Nephron progenitor cell (in vitro differentiated cells): Measurements from ENCODE around the gene CRIP3.

Experiments
- DNase-seq: peaks from one replicate; pipeline ENCODE4 v3.0.0; 2021
- H3K27ac Mint-ChIP-seq: 2 replicates; pipeline ENCODE4 v1.8.0; 2021; ENCODE audit warnings: mild to moderate bottlenecking, moderate library complexity, mixed read lengths
- H3K27me3 Mint-ChIP-seq: 2 replicates; pipeline ENCODE4 v1.8.0; 2021; ENCODE audit warnings: mild to moderate bottlenecking, low read depth, mixed read lengths; ENCODE audit not compliant: poor library complexity
- H3K36me3 Mint-ChIP-seq: 2 replicates; pipeline ENCODE4 v1.8.0; 2021; ENCODE audit warnings: low read depth, mixed read lengths
- H3K4me1 Mint-ChIP-seq: 2 replicates; pipeline ENCODE4 v1.8.0; 2021; ENCODE audit warnings: mixed read lengths
- H3K4me3 Mint-ChIP-seq: 2 replicates; pipeline ENCODE4 v1.8.0; 2021; ENCODE audit warnings: mild to moderate bottlenecking, moderate library complexity, mixed read lengths
- H3K9me3 Mint-ChIP-seq: 2 replicates; pipeline ENCODE4 v1.8.0; 2021; ENCODE audit warnings: mild to moderate bottlenecking, moderate library complexity, mixed read lengths
- CTCF ChIP-seq: fragments of 200-600 bp; sonication (generic); IDR thresholded peaks from 2 replicates; pipeline ENCODE4 v1.5.0; 2021; ENCODE audit warnings: antibody characterized with exemption

The CRIP3 gene

GRCh38 chr6:43268782-43269272, 39.8 kb downstream of the CRIP3 start:
- Mint-ChIP-seq H3K27ac (no peak overlapping the region), H3K4me3 (peak overlapping the region; percentile 59), H3K27me3 (peaks cover 81% of the 10 kb centered on the region), H3K36me3 (no peaks in the 10 kb centered on the region), H3K9me3 (no peaks in the 10 kb centered on the region), H3K4me1 (peaks cover 56% of the 10 kb centered on the region)
- TF ChIP-seq CTCF = no peak
- DNase-seq = no peak

GRCh38 chr6:43268355-43268700, 40.3 kb downstream of the CRIP3 start:
- H3K4me3 Mint-ChIP-seq = no peak overlapping the region

GRCh38 chr6:43267619-43268354, 40.8 kb downstream of the CRIP3 start:
- TF ChIP-seq CTCF = no peak
- H3K9me3 Mint-ChIP-seq = no peaks in the 10 kb centered on the region
- no peaks in the 10 kb centered on the region for H3K36me3 Mint-ChIP-seq
- no peak for DNase-seq
- peaks cover 73% of the 10 kb centered on the region for H3K27me3 Mint-ChIP-seq
- H3K27ac Mint-ChIP-seq = no peak overlapping the region
- H3K4me1 Mint-ChIP-seq = peaks cover 48% of the 10 kb centered on the region
- H3K4me3 Mint-ChIP-seq = no peak overlapping the region

More at GRCh38 chr6:43268355-43268700, 40.3 kb downstream of the CRIP3 start:
- H3K9me3 Mint-ChIP-seq = no peaks in the 10 kb centered on the region
- H3K27ac Mint-ChIP-seq = no peak overlapping the region
- no peak for TF ChIP-seq CTCF
- H3K4me1 Mint-ChIP-seq = peaks cover 54% of the 10 kb centered on the region
- no peak for DNase-seq
- H3K27me3 Mint-ChIP-seq = peaks cover 78% of the 10 kb centered on the region
- H3K36me3 Mint-ChIP-seq = no peaks in the 10 kb centered on the region

- Mint-ChIP-seq H3K27ac (no peak overlapping the region), H3K4me1 (peaks cover 44% of the 10 kb centered on the region), H3K36me3 (no peaks in the 10 kb centered on the region), H3K4me3 (no peak overlapping the region), H3K9me3 (no peaks in the 10 kb centered on the region), H3K27me3 (peaks cover 54% of the 10 kb centered on the region)
- no peak for TF ChIP-seq CTCF
- DNase-seq = no peak
These were observed 43.1 kb downstream of the CRIP3 start for GRCh38 chr6:43265564-43265963.

- DNase-seq = no peak
- TF ChIP-seq CTCF = no peak
- H3K27me3 Mint-ChIP-seq = peaks cover 51% of the 10 kb centered on the region
- H3K4me1 Mint-ChIP-seq = peaks cover 36% of the 10 kb centered on the region
- H3K36me3 Mint-ChIP-seq = no peaks in the 10 kb centered on the region
- H3K9me3 Mint-ChIP-seq = no peaks in the 10 kb centered on the region
- no peak overlapping the region for H3K4me3 Mint-ChIP-seq
- no peak overlapping the region for H3K27ac Mint-ChIP-seq
These were observed 44.0 kb downstream of the CRIP3 start for GRCh38 chr6:43264599-43265145.
